D721Med (cell line): Measurements from ENCODE around the gene MCUB.

ENCODE experiments used
- DNase-seq: peaks from one replicate; pipeline ENCODE4 v3.0.0; 2011; ENCODE audit warnings: low spot score; ENCODE audit not compliant: insufficient read length
- FAIRE-seq: peaks from 2 replicates; lab custom pipeline; 2011; peaks lifted over from hg19 to GRCh38; lab: Jason Lieb, UNC
- TF ChIP-seq, protein P1 (sequence below): IDR thresholded peaks from 2 replicates; pipeline ENCODE4 v1.5.1; 2012; ENCODE audit warnings: mild to moderate bottlenecking, control low read depth; ENCODE audit not compliant: insufficient read depth; ENCODE audit errors: missing control alignments

Gene MCUB

DNA sequence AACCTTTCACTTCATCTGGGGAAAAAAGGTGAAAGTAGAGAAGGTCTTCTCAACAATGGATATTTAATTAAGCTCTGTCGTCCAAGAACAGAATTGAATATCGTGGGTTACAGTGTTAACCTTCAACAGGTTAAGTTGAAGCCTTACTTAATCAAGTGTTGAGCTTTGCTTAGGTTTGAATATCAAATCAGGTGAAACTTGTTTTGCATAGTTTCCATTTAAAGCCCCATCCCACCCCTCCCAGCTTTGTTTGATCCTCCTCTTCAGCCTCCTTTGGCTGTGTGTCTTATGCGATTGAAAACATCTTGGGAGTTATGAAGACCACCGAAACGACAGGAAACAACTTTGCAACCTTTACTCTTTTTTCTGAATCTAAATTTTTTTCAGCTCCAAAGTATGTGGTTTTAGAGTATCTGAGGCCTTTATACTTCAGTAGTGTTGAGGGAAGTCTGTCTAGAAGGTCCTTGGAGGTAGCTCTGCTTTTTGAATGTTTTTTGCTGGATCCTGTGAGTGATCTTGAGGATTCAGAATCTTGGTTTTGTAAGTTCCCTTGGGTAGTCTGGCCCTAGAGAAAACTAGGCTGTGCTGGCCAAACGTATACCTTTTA is 39.1 kb downstream of the MCUB start:
- TF ChIP-seq, protein P1, sequence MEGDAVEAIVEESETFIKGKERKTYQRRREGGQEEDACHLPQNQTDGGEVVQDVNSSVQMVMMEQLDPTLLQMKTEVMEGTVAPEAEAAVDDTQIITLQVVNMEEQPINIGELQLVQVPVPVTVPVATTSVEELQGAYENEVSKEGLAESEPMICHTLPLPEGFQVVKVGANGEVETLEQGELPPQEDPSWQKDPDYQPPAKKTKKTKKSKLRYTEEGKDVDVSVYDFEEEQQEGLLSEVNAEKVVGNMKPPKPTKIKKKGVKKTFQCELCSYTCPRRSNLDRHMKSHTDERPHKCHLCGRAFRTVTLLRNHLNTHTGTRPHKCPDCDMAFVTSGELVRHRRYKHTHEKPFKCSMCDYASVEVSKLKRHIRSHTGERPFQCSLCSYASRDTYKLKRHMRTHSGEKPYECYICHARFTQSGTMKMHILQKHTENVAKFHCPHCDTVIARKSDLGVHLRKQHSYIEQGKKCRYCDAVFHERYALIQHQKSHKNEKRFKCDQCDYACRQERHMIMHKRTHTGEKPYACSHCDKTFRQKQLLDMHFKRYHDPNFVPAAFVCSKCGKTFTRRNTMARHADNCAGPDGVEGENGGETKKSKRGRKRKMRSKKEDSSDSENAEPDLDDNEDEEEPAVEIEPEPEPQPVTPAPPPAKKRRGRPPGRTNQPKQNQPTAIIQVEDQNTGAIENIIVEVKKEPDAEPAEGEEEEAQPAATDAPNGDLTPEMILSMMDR, result no peak
- FAIRE-seq (no peak), DNase-seq (no peak)

DNA sequence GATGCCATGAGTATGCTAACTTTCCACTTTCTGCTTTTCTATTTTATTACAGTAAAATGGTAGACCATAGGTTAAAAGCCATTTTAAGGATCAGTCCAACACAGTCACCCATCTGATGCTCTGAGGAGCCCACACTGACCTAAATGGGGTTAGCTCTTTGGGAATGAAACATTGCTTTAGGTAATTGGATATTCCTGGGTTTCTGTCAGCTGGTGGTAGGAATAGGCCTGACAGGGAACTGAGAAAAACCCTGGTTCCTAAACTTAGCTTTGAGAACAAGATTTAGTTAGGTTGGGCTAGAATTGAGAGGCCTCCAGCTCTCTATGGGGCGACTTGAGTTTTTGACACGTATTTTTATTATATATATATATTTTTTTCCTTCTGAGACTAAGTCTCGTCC is 40.4 kb downstream of the MCUB start:
- DNase-seq (no peak), FAIRE-seq (no peak)
- TF ChIP-seq, protein P1, result no peak

DNA sequence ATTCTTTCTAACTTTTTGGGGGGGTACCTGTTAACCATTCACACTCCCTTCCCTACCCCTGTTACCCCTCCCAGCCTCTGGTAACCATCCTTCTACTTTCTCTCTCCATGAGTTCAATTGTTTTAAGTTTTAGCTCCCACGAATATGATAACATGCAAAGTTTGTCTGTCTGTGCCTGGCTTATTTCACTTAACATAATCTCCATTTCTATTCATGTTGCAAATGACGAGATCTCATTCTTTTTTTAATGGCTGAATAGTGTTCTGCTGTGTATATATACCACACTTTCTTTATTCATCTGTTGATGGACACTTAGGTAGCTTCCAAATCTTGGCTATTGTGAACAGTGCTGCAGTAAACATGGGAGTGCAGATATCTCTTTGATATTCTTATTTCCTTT is 41.3 kb downstream of the MCUB start:
- no peak for FAIRE-seq
- no peak for DNase-seq
- TF ChIP-seq, protein P1, result no peak

DNA sequence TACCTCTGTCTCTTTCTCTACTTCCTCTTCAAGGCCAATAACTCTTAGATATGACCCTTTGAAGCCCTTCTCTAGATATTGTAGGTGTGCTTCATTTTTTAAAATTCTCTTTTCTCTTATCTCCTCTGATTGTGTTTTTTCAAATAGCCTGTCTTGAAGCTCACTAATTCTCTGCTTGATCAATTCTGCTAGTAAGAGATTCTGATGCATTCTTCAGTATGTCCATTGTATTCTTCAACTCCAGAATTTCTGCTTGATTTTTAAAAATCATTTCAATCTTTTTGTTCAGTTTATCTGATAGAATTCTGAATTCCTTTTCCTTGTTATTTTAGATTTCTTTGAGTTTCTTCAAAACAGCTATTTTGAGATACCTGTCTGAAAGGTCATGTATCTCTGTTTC is 47.9 kb downstream of the MCUB start:
- TF ChIP-seq, protein P1, result no peak
- FAIRE-seq (no peak), DNase-seq (no peak)

DNA sequence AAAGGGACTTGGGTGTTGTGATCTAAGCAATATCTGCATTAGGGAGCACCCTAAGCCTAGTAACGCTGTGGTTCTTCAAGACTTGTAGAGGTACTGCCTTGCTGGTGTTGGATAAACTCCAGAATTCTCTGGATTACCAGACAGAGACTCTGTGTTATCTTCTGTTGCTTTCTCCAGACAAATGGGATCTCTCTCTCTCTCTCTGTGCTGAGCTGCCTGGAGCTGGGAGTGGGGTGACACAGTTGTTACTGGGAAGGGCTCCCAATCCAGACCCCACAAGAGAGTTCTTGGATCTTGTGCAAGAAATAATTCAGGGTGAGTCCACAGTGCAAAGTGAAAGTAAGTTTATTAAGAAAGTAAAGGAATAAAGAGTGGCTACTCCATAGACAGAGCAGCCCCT is 48.8 kb downstream of the MCUB start:
- FAIRE-seq (no peak), DNase-seq (no peak)
- TF ChIP-seq, protein P1, result no peak

DNA sequence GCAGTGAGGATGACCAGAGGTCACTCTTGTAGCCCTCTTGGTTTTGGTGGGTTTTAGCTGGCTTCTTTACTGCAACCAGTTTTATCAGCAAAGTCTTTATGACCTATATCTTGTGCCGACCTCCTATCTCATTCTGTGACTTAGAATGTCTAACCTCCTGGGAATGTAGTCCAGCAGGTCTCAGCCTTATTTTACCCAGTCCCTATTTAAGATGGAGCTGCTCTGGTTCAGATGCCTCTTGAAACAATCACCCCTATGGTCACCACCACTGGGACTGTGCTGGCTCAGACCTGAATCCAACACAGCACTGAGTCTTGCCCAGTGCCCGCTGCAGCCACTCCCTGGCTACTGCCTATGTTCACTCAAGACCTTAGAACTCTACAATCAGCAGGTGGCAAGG is 49.4 kb downstream of the MCUB start:
- no peak for FAIRE-seq
- DNase-seq, result no peak
- TF ChIP-seq, protein P1, result no peak

DNA sequence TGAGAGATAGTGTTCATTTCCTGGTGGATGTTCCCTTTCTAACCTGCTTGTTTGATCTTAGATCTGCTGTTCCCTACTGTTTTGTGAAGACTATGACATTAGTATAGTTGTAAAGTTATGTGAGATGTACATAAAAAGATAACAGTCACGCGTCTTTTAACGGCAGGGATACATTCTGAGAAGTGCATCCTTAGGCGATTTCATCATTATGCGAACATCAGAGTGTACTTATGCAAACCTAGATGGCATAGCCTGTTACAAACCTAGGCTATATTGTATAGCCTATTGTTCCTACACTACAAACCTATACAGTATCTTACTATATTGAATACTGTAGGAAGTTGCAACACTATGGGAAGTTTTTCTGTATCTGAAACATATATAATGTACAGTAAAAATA is 50.4 kb downstream of the MCUB start:
- TF ChIP-seq, protein P1, result no peak
- DNase-seq (no peak), FAIRE-seq (no peak)
